Embryonic facial prominence (tissue), 1 donor: Measurements from ENCODE around the gene LCLAT1.

Source experiments
- DNase-seq: peaks from one replicate; pipeline ENCODE4 v3.0.0-alpha.2; 2016; ENCODE audit errors: extremely low spot score

Gene LCLAT1

GRCh38 chr2:30692829-30693275, 245.8 kb downstream of the LCLAT1 start:
- no peak for DNase-seq
